B cell (primary cell): Measurements from ENCODE around the gene UBE2U. TPM values are rescaled to one million over a fixed set of nuclear protein-coding genes. Genes with fewer than 3 reads are reported as not detected.

Experiments
- ATAC-seq: fragments of 200-7000 bp; cut with Tn5 transposase; one replicate; pipeline ENCODE4 v1.10.0; 2021; ENCODE audit warnings: low read depth, mild to moderate bottlenecking, moderate number of reproducible peaks, moderate library complexity
- CTCF ChIA-PET: fragments of 350-600 bp; sonication (Branson Sonifier 250); formaldehyde crosslinking; loops from one replicate; lab custom pipeline; 2021; ENCODE audit warnings: antibody characterized with exemption, inconsistent platforms; lab: Charles Lee
- POLR2A ChIA-PET: fragments of 350-600 bp; sonication (Branson Sonifier 250); formaldehyde crosslinking; loops from one replicate; lab custom pipeline; 2021; ENCODE audit warnings: antibody characterized with exemption; lab: Charles Lee
- DNase-seq: peaks from one replicate; pipeline ENCODE4 v3.0.0; 2013
- H2AFZ ChIP-seq: 2 replicates; pipeline ENCODE4 v1.6.1; 2012; ENCODE audit warnings: mild to moderate bottlenecking, low read depth, low read length; ENCODE audit not compliant: insufficient read depth, poor library complexity, severe bottlenecking
- H3K27ac ChIP-seq, 2 donors: 1 replicate in 1 of 2; 2 replicates in 1 of 2; pipeline ENCODE4 v1.5.1; 2012 to 2013; ENCODE audit warnings: low read length in 2 of 2, mild to moderate bottlenecking in 2 of 2, moderate library complexity in 1 of 2
- H3K27me3 ChIP-seq, 4 experiments: fragments of 200-600 bp in 1 of 4; sonication (generic) in 1 of 4; replicated peaks in 1 of 4; 1 replicate in 2 of 4; 2 replicates in 2 of 4; pipeline versions ENCODE4 v1.6.1 to v1.7.0; 2013 to 2016; ENCODE audit warnings: low read length in 3 of 4, mild to moderate bottlenecking in 2 of 4, mixed read lengths in 1 of 4, moderate library complexity in 1 of 4; ENCODE audit not compliant: insufficient read depth in 4 of 4, control insufficient read depth in 3 of 4; ENCODE audit errors: control extremely low read depth in 1 of 4
- H3K36me3 ChIP-seq, 2 experiments: replicated peaks in 1 of 2; 1 replicate in 1 of 2; 2 replicates in 1 of 2; pipeline versions ENCODE4 v1.6.1 to v1.7.1; 2013; ENCODE audit warnings: low read length in 1 of 2; ENCODE audit not compliant: insufficient read depth in 2 of 2, control insufficient read depth in 1 of 2; ENCODE audit errors: control extremely low read depth in 1 of 2, extremely low read depth in 1 of 2
- H3K4me1 ChIP-seq, 2 donors: fragments of 200-600 bp in 1 of 2; sonication (generic) in 1 of 2; 1 replicate in 1 of 2; 2 replicates in 1 of 2; pipeline versions ENCODE4 v1.5.1 to v1.6.1; 2013 to 2017; ENCODE audit warnings: low read length in 2 of 2; ENCODE audit not compliant: control insufficient read depth in 2 of 2, insufficient read depth in 2 of 2
- H3K4me2 ChIP-seq: replicated peaks from 2 replicates; pipeline ENCODE3; 2012; ENCODE audit warnings: mild to moderate bottlenecking, low read depth, low read length; ENCODE audit not compliant: poor library complexity, severe bottlenecking
- H3K4me3 ChIP-seq, 5 experiments: fragments of 200-600 bp in 1 of 5; sonication (generic) in 1 of 5; 1 replicate in 3 of 5; 2 replicates in 2 of 5; pipeline versions ENCODE4 v1.5.1 to v1.7.0; 2011 to 2016; ENCODE audit warnings: low read length in 4 of 5, mild to moderate bottlenecking in 4 of 5, low read depth in 2 of 5, control low read depth in 1 of 5, moderate library complexity in 1 of 5; ENCODE audit not compliant: insufficient read depth in 1 of 5; ENCODE audit errors: control extremely low read depth in 1 of 5, extremely low read depth in 1 of 5
- H3K79me2 ChIP-seq: fragments of 200-600 bp; sonication (generic); one replicate; pipeline ENCODE4 v1.6.0; 2016; ENCODE audit warnings: low read length; ENCODE audit not compliant: control insufficient read depth, insufficient read depth
- H3K9ac ChIP-seq: fragments of 200-600 bp; sonication (generic); 2 replicates; pipeline ENCODE4 v1.6.1; 2017; ENCODE audit warnings: mild to moderate bottlenecking, low read length, moderate library complexity
- H3K9me3 ChIP-seq, 3 donors: one replicate each; pipeline versions ENCODE4 v1.6.1 to v1.7.1; 2013; ENCODE audit warnings: low read length in 2 of 3; ENCODE audit not compliant: control insufficient read depth in 2 of 3, insufficient read depth in 1 of 3; ENCODE audit errors: control extremely low read depth in 1 of 3
- H4K20me1 ChIP-seq: 2 replicates; pipeline ENCODE4 v1.6.0; 2012; ENCODE audit warnings: mild to moderate bottlenecking, low read length; ENCODE audit not compliant: insufficient read depth, control insufficient read depth, poor library complexity, severe bottlenecking
- H3K27ac Mint-ChIP-seq: one replicate; pipeline ENCODE4 v1.8.0; 2021; ENCODE audit warnings: mixed read lengths
- H3K27me3 Mint-ChIP-seq: one replicate; pipeline ENCODE4 v1.8.0; 2021; ENCODE audit warnings: mixed read lengths
- H3K4me1 Mint-ChIP-seq: one replicate; pipeline ENCODE4 v1.8.0; 2021; ENCODE audit warnings: mixed read lengths
- H3K4me3 Mint-ChIP-seq: one replicate; pipeline ENCODE4 v1.8.0; 2021; ENCODE audit warnings: mixed read lengths
- H3K9me3 Mint-ChIP-seq: one replicate; pipeline ENCODE4 v1.8.0; 2022; ENCODE audit warnings: mixed read lengths; ENCODE audit not compliant: insufficient read depth
- CTCF ChIP-seq: fragments of 200-600 bp; IDR thresholded peaks from one replicate; pipeline ENCODE4 v1.8.0; 2022; ENCODE audit warnings: antibody characterized with exemption, mild to moderate bottlenecking
- EZH2 ChIP-seq: IDR thresholded peaks from 2 replicates; pipeline ENCODE4 v1.6.1; 2012; ENCODE audit warnings: borderline replicate concordance, low read depth, mild to moderate bottlenecking, moderate library complexity, low read length; ENCODE audit not compliant: insufficient read depth, poor library complexity, severe bottlenecking
- WGBS: methylation state at CpG from one replicate; pipeline ENCODE4 v1.1.5; 2013; ENCODE audit warnings: missing lambda C conversion rate; ENCODE audit not compliant: insufficient coverage; 5-methylcytosine and 5-hydroxymethylcytosine counted together
- intact Hi-C: fragments of 100-400 bp; cut with micrococcal nuclease; formaldehyde crosslinking; loops from one replicate; pipeline ENCODE4 v1.10.0; 2022
- polyA plus RNA-seq: library from polyadenylated mRNA; depleted of rRNA; stranded (reverse); fragments of >200 nt; gene quantifications from 2 replicates; pipeline ENCODE4 v1.2.3, GENCODE V29; 2012
- total RNA-seq, 2 donors: library from RNA; stranded (reverse); fragments of 120-200 nt in 1 of 2; gene quantifications; 1 replicate in 1 of 2; 2 replicates in 1 of 2; pipeline versions ENCODE4 v1.2.3 to v1.2.4, GENCODE V29; 2013 to 2022

Gene UBE2U
- total and polyA plus RNA-seq, 2 donors (not counting 1 experiment from before 2014, with no cell fraction given) = not detected

- Mint-ChIP-seq H3K4me1 (no peaks in the 10 kb centered on the region), H3K9me3 (no peaks in the 10 kb centered on the region), H3K27ac (no peak overlapping the region), H3K4me3 (no peak overlapping the region), H3K27me3 (no peaks in the 10 kb centered on the region)
- no peak overlapping the region for H3K4me2 ChIP-seq
- ATAC-seq (no peak), DNase-seq (no peak)
- H2AFZ ChIP-seq = no peak overlapping the region
- TF ChIP-seq CTCF (no peak), EZH2 (no peak)
- H3K27me3 ChIP-seq = peaks cover 0 to 3% (median 0%) of the 10 kb centered on the region in 4 experiments
- H3K4me1 ChIP-seq = no peaks in the 10 kb centered on the region
- H3K27ac ChIP-seq = no peak overlapping the region
- intact Hi-C loops = no loop called here
- H3K9me3 ChIP-seq = no peaks in the 10 kb centered on the region
- no peak overlapping the region for H3K9ac ChIP-seq
- POLR2A ChIA-PET = no interaction called here
- H3K36me3 ChIP-seq = no peaks in the 10 kb centered on the region
- 17% methylated on average over 5 of the region's 6 CpGs for WGBS
- no peak overlapping the region for H3K4me3 ChIP-seq
- no peaks in the 10 kb centered on the region for H4K20me1 ChIP-seq
- CTCF ChIA-PET = no interaction called here
- no peaks in the 10 kb centered on the region for H3K79me2 ChIP-seq
These were observed 105.4 kb downstream of the UBE2U start for GRCh38 chr1:64308866-64309265.

GRCh38 chr1:64309431-64309831 is 106.0 kb downstream of the UBE2U start:
- H3K36me3 ChIP-seq = no peaks in the 10 kb centered on the region
- TF ChIP-seq CTCF = no peak
- no peak for TF ChIP-seq EZH2
- intact Hi-C loops = no loop called here
- Mint-ChIP-seq H3K27me3 (no peaks in the 10 kb centered on the region), H3K27ac (no peak overlapping the region), H3K4me1 (no peaks in the 10 kb centered on the region), H3K9me3 (no peaks in the 10 kb centered on the region), H3K4me3 (no peak overlapping the region)
- H3K4me1 ChIP-seq = no peaks in the 10 kb centered on the region
- H3K79me2 ChIP-seq = no peaks in the 10 kb centered on the region
- H3K9me3 ChIP-seq = no peaks in the 10 kb centered on the region
- no peak overlapping the region for H2AFZ ChIP-seq
- no peak overlapping the region for H3K4me3 ChIP-seq
- no peak for DNase-seq
- H3K4me2 ChIP-seq = no peak overlapping the region
- ATAC-seq = no peak
- H4K20me1 ChIP-seq = no peaks in the 10 kb centered on the region
- 83% methylated on average over 5 of the region's 5 CpGs for WGBS
- no peak overlapping the region for H3K27ac ChIP-seq
- ChIA-PET POLR2A (no interaction called here), CTCF (no interaction called here)
- H3K9ac ChIP-seq = no peak overlapping the region
- peaks cover 0 to 3% (median 0%) of the 10 kb centered on the region in 4 experiments for H3K27me3 ChIP-seq
